GDM1 (cell line): ENCODE data around the gene NR4A1.

Experiments used
- DNase-seq: peaks from one replicate; lab custom pipeline; 2025; lab: John Stamatoyannopoulos, UW

NR4A1 gene

DNA sequence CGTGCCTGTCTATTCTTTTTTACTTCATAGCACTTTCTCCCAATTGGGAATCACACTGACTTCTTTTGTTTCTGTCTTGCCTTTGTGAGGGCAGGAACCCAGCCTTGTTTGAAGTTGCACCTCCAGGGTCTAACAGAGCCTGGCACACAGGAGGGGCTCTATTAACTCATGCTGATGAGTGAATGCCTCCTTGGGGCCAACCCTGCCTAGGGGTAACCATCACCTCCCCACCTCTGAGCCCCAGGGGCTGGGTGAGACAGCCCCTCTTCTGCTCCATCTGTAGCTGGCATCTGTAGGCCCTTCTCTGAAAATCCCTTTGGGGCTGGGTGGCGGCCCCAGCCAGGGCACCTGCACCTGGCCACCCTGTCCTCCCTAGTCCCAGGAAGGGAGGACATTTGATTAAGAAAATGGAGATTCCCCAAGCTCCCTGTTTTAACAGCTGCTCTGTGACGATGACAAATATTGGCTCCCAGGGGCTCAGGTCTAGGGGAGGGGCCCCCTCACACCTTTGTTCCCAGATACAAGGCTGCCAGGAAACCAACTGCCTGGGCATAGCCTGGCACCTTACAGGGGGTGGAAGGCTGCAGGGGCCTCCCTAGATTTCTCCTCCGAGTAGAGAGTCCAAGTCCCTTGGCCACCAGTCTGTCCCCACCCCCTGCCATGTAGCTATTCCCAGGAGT is 32.7 kb upstream of the NR4A1 start:
- DNase-seq: no peak

- DNase-seq: no peak
Measured at GRCh38 chr12:52019113-52019770, 32.0 kb upstream of the NR4A1 start.

DNA sequence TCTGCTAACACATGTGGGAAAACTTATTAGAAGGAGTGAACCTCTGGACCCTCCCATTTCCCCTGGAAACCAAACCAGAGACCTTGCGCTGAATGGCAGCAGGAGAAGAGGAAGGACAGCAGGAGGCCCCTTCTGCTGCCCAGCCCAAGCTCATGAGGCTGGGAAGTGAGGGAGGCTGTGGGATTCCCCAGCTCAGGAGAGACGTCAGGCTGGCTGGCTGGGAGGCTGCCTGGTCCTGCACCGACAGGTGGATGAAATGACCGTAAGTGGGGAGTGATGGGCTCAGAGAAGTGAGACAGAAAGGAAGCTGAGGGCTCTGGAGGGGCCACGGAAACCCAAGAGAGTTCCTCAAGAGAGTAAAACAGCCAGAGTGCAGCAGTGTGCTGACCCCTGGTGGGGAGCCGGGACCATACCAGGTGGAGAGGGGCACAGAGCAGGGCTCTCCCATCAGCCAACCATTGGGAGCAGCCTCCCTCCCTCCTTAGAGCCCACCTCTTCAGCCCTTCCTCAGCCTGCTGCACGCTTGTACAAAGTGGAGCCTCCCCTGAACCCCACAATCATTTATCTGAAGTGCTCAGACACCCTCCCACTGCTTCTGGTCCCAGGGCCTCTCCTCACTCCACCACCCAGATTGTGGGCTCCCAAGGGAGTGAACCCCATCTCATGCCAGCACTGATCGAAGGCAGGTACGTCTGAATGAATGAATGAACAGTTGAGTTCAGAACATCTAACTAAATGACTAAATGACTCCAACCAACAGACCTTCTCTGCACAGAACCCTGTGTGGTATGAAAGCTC is 30.5 kb upstream of the NR4A1 start:
- DNase-seq: peak; percentile 43

- DNase-seq: peak; percentile 55
Measured at GRCh38 chr12:52022841-52023181, 28.4 kb upstream of the NR4A1 start.

DNA sequence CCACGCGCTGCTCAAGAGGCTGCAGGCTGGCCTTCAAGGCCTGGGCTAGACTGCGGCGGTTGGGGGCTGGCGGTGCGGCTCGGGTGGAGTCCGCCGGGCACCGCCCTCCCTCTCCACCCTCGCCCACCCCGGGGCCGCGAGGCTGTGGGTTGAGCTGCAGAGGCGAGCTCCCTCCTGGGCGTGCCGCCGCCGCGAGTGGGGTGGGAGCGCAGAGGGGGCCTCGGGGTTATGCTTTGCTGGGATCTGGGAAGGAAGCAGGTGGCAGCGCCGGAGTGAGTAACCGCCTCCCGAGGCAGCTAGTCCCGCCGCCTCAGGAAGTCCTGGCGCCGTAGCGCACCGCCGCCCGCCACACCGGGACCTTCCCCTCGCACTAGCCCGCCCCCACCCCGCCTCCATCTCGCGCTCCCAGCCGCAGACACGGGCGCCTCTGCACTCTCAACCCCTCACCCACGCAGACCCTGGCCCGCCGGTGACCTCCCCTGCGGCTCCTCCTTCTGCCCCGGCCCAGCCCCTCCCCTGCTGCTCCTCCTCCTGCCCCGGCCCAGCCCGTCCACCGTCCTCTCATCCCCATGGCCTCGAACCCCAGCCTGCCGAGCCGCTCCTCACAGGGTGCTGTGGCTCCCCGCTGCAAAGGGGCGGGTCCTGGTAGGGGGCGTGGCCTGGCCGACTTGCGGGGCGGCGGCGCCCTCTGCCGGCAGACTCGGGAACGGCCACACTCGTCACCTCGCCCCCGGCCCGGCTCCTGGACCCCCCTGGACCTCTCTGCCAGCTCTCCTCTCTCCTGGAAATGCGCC is 27.9 kb upstream of the NR4A1 start:
- DNase-seq: peak; percentile 88

- no peak for DNase-seq
Measured at GRCh38 chr12:52023976-52024688, 27.1 kb upstream of the NR4A1 start.

- DNase-seq: peak; percentile 57
Measured at GRCh38 chr12:52024845-52025230, 26.4 kb upstream of the NR4A1 start.

- DNase-seq: no peak
Measured at GRCh38 chr12:52026263-52026662, 25.0 kb upstream of the NR4A1 start.

- no peak for DNase-seq
Measured at GRCh38 chr12:52027085-52027843, 24.0 kb upstream of the NR4A1 start.

- no peak for DNase-seq
Measured at GRCh38 chr12:52029685-52030084, 21.6 kb upstream of the NR4A1 start.

- no peak for DNase-seq
Measured at GRCh38 chr12:52032446-52032803, 18.8 kb upstream of the NR4A1 start.

GRCh38 chr12:52032804-52033445 is 18.3 kb upstream of the NR4A1 start:
- peak; percentile 88 for DNase-seq

DNA sequence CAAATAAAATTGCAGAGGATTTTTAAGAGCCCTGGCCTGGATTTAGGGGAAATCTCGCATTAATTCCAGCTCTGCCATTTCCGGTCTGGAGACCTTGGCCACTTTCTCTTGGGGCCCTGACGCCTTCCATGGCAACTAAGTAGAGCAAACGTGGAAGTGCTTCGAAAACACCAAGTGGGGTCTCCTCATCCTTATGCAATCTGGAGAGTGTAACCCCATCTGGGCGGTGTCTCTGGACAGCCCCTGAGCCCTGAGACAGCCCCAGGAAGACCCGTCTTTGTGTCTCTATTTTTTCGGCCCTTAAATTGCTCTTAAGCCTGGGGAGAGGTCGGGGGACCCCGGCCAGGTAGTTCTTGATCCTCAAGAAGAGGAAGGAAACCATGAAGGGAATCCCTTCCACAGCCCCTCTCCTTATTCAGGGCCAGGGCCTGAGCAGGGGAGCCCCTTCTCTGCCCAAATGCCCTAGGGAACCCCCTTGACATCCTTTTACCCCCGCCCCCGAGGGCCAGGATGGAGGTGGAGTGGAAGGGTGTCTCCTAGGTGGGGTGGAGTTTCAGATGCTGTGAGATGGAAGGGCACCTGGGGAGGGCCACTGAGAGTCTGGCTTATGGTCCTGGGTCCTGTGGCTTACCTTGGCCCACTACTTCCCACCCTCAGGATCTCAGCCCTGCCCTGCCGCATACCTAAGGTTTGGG is 17.6 kb upstream of the NR4A1 start:
- no peak for DNase-seq

DNA sequence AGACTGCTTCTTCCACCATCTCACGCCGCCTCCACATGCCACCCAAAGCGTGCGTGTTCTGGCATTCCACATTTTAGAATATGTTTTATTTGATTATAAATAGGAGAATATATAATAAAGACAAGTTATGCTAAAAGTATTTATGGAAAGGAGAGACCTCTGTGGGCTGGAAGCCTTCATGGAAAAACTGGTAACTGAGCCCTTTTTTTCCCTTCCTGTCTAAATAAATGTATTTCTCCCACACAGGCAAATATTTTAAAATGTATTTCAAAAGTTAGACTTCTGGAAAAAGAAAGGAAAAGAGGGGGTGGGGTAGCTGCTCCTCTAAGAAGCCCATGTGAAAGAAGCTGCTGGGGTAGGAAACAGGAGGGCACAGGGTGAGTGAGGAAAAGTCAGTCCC is 16.1 kb upstream of the NR4A1 start:
- DNase-seq: no peak

GRCh38 chr12:52035926-52036325 is 15.3 kb upstream of the NR4A1 start:
- DNase-seq: no peak

DNA sequence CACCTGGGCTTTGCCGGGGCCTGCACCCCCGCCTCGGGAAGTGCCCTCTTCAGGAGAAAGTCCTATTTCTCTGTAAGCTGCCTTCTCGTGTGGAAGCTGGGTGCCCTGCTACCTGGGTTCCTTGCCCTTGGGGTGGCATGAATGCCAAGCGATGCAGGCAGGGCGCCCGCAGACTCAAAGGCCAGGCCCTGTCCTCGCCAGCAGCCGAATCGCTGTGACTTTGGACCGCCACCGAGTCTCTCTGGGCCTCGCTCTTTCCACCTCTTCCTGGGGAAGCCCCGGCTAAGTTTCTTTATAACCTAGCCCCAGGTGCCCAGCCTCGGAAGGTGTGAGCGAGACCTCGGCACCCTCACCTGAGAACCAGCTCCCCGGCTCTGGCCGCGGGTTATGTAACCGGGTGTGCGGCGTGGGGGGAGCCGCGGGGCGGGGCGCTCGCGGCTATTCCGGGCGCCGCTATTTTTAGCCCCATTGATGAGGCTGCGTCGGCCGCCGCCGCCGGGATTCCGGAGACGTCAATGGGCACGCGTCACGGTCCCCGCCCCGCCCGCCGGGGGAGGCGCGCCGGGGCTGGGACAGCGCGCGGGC is 14.6 kb upstream of the NR4A1 start:
- DNase-seq: no peak

DNA sequence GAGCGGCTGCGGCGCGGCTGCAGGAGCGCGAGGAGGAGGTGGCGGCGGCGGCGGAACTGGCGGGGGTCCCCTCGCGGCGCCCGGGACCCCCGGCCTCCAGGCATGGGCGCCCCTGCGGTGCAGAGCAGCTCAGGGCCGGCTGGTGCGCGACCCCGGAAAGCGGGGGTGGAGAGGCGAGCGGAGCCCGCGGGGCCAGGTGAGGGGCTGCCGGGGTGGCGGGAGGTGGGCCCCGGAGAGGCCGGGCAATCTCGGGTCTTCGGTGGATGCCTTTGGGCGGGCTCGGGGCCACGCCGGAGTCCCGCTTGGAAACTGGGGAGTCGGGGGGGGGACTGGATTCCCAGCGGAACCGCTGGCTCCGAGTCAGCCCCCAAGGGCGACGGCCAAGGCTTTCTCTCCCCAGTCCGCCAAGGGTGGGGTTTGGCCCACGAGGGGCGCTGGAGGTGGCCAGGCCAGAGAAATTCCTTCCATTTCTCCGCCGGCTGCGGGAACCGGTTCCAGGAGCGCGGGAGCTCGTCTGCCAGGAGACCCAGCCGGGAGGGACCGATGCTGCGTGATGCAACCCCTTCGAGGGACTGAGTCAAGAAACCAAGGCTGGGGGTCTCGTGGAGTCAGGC is 13.9 kb upstream of the NR4A1 start:
- DNase-seq: no peak

GRCh38 chr12:52038447-52038846 is 12.8 kb upstream of the NR4A1 start:
- no peak for DNase-seq

DNA sequence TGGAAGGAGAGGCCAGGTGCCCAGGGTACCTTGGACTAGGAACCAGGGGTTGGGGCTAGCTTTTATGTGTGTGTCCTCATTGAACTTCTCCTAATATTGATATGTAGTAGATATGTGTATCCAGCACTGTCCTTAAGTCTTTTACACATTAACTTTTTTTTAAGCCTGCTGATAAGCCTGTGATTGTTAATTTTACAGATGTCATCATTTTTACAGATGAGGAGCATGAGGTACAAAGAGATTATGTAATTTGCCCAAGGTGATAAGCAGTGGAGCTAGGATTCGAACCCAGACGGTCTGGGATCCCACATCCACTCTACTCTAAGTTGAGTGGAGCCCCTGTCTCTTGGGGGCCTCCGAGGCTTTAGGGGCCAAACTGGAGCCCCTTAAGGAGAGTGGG is 10.2 kb upstream of the NR4A1 start:
- DNase-seq: no peak
